Osteocyte (in vitro differentiated cells): ENCODE results near the gene CASP3. TPM values are rescaled to one million over a fixed set of nuclear protein-coding genes. Genes with fewer than 3 reads are reported as not detected.
"Not testable (repeated sequence)": the region's sequence is repeated elsewhere in the genome, so short reads cannot be mapped to it uniquely, and the experiment has no call there.

Source experiments
- DNase-seq: peaks from one replicate; pipeline ENCODE4 v3.0.0; 2021; ENCODE audit warnings: mixed read lengths; ENCODE audit not compliant: unreplicated experiment; ENCODE audit errors: extremely low spot score
- H3K27ac Mint-ChIP-seq: one replicate; pipeline ENCODE4 v1.8.0; 2021; ENCODE audit warnings: mild to moderate bottlenecking, mixed read lengths; ENCODE audit not compliant: unreplicated experiment
- H3K27me3 Mint-ChIP-seq: one replicate; pipeline ENCODE4 v1.8.0; 2021; ENCODE audit warnings: mixed read lengths; ENCODE audit not compliant: unreplicated experiment
- H3K36me3 Mint-ChIP-seq: one replicate; pipeline ENCODE4 v1.8.0; 2021; ENCODE audit warnings: mixed read lengths; ENCODE audit not compliant: unreplicated experiment
- H3K4me1 Mint-ChIP-seq: one replicate; pipeline ENCODE4 v1.8.0; 2021; ENCODE audit warnings: mixed read lengths; ENCODE audit not compliant: unreplicated experiment
- H3K4me3 Mint-ChIP-seq: one replicate; pipeline ENCODE4 v1.8.0; 2021; ENCODE audit warnings: mild to moderate bottlenecking, moderate library complexity, mixed read lengths; ENCODE audit not compliant: unreplicated experiment
- H3K9me3 Mint-ChIP-seq: one replicate; pipeline ENCODE4 v1.8.0; 2021; ENCODE audit warnings: mixed read lengths; ENCODE audit not compliant: unreplicated experiment
- total RNA-seq: library from RNA; stranded (reverse); gene quantifications from 2 replicates; pipeline ENCODE4 v1.2.1, GENCODE V29; 2021
- TF ChIP-seq, protein P1 (sequence below): fragments of 200-600 bp; sonication (generic); IDR thresholded peaks from 2 replicates; pipeline ENCODE4 v1.5.0; 2021; ENCODE audit warnings: antibody characterized with exemption, mild to moderate bottlenecking, moderate library complexity

CASP3 gene
- total RNA-seq, 1 donor from 2014 or later = 28.2 TPM

DNA sequence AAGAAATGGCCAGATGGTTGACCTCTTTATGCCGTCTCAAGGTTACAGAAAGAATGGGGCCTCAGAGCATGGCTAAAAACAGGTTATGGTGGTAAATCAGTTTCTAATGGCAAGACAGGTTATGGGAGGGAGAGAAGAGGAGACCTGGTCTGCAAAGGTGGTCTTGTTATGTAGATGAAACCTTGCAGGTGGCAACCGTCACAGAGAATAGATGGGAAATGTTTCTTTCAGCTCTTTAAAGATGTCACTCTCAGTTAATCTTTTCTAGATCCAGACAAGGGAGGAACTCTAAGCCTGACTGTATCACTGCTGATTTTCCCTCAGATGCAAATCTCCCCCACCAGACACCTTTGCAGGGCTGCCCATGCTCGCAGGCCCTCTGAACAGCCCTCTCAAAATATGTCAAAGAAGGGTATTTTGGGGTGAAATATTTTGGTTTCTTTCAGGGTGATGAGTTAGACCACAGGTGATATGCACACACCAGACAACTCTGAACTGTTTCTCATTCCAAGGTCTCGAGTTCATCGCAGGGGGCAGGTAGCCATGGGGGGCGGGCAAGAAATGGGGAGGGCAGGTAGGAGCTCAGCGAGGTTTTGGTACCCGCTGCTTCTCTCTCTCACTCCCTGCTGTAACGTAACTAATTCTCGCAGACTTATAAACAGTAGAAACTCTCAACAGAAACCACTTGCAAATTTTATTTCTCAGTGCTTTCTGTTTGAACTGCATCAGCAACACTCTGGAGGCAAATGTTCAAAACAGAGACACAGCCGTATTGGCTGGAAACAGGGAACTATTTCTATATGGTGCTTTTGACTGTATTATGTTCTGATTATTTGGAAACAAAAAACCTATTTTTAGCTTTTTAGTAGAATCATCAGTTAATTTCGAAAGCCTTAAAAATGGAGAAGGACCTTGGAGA, 32.4 kb downstream of the CASP3 start:
- peaks cover 4% of the 10 kb centered on the region for H3K9me3 Mint-ChIP-seq
- H3K27me3 Mint-ChIP-seq = no peaks in the 10 kb centered on the region
- H3K4me1 Mint-ChIP-seq = no peaks in the 10 kb centered on the region
- H3K4me3 Mint-ChIP-seq = no peak overlapping the region
- H3K27ac Mint-ChIP-seq = no peak overlapping the region
- TF ChIP-seq, protein P1, sequence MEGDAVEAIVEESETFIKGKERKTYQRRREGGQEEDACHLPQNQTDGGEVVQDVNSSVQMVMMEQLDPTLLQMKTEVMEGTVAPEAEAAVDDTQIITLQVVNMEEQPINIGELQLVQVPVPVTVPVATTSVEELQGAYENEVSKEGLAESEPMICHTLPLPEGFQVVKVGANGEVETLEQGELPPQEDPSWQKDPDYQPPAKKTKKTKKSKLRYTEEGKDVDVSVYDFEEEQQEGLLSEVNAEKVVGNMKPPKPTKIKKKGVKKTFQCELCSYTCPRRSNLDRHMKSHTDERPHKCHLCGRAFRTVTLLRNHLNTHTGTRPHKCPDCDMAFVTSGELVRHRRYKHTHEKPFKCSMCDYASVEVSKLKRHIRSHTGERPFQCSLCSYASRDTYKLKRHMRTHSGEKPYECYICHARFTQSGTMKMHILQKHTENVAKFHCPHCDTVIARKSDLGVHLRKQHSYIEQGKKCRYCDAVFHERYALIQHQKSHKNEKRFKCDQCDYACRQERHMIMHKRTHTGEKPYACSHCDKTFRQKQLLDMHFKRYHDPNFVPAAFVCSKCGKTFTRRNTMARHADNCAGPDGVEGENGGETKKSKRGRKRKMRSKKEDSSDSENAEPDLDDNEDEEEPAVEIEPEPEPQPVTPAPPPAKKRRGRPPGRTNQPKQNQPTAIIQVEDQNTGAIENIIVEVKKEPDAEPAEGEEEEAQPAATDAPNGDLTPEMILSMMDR = no peak
- DNase-seq = no peak
- H3K36me3 Mint-ChIP-seq = no peaks in the 10 kb centered on the region

GRCh38 chr4:184616168-184616567, 33.1 kb downstream of the CASP3 start:
- H3K9me3 Mint-ChIP-seq, DNase-seq, H3K4me3 Mint-ChIP-seq, H3K4me1 Mint-ChIP-seq, H3K27ac Mint-ChIP-seq, H3K36me3 Mint-ChIP-seq, H3K27me3 Mint-ChIP-seq: not testable (repeated sequence)

GRCh38 chr4:184614509-184614908, 34.7 kb downstream of the CASP3 start:
- TF ChIP-seq, protein P1 = no peak
- H3K27me3 Mint-ChIP-seq = no peaks in the 10 kb centered on the region
- no peak overlapping the region for H3K4me3 Mint-ChIP-seq
- H3K9me3 Mint-ChIP-seq = peaks cover 4% of the 10 kb centered on the region
- H3K36me3 Mint-ChIP-seq = no peaks in the 10 kb centered on the region
- H3K4me1 Mint-ChIP-seq = no peaks in the 10 kb centered on the region
- DNase-seq = no peak
- H3K27ac Mint-ChIP-seq = no peak overlapping the region

DNA sequence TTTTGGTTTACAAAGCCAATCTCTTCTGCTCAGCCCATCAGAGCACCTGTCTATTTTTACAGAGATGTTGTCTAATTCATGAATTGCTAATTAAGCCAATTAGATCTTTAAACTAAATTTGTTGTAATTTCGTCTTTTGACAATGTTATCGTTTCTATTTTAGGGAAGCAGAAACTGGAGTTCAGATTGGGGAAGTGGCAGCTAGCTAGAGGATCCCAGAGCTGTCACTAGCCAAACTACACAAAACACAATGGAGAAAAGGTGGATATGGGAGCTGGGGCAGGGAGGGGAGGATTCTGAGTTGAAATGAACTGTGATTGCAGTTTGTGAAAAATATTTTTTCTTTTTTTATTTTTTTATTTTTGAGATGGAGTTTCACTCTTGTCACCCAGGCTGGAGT, 35.8 kb downstream of the CASP3 start:
- Mint-ChIP-seq H3K9me3 (peaks cover 4% of the 10 kb centered on the region), H3K4me1 (no peaks in the 10 kb centered on the region), H3K4me3 (no peak overlapping the region), H3K36me3 (no peaks in the 10 kb centered on the region), H3K27me3 (no peaks in the 10 kb centered on the region), H3K27ac (no peak overlapping the region)
- DNase-seq = no peak
- TF ChIP-seq, protein P1 = no peak

- Mint-ChIP-seq H3K4me3 (no peak overlapping the region), H3K36me3 (no peaks in the 10 kb centered on the region), H3K27me3 (no peaks in the 10 kb centered on the region), H3K4me1 (no peaks in the 10 kb centered on the region), H3K27ac (no peak overlapping the region), H3K9me3 (peaks cover 4% of the 10 kb centered on the region)
- TF ChIP-seq, protein P1 = no peak
- no peak for DNase-seq
Observed at GRCh38 chr4:184612074-184612473, 37.2 kb downstream of the CASP3 start.

DNA sequence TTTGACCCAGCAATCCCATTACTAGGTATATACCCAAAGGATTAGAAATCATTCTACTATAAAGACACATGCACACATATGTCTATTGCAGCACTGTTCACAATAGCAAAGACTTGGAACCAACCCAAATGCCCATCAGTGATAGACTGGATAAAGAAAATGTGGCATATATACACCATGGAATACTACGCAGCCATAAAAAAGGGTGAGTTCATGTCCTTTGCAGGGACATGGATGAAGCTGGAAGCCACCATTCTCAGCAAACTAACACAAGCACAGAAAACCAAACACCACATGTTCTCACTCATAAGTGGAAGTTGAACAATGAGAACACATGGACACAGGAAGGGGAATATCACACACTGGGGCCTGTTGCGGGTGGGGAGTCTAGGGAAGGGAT, 41.8 kb downstream of the CASP3 start:
- H3K36me3 Mint-ChIP-seq, H3K27me3 Mint-ChIP-seq, DNase-seq, H3K4me1 Mint-ChIP-seq, H3K27ac Mint-ChIP-seq, H3K4me3 Mint-ChIP-seq: not testable (repeated sequence)
- H3K9me3 Mint-ChIP-seq = peaks cover 13% of the 10 kb centered on the region

GRCh38 chr4:184602857-184603256, 46.4 kb downstream of the CASP3 start:
- peaks cover 13% of the 10 kb centered on the region for H3K9me3 Mint-ChIP-seq
- not testable (repeated sequence) for H3K36me3 Mint-ChIP-seq, DNase-seq, H3K4me1 Mint-ChIP-seq, H3K4me3 Mint-ChIP-seq, H3K27ac Mint-ChIP-seq
- H3K27me3 Mint-ChIP-seq = peaks cover 11% of the 10 kb centered on the region

DNA sequence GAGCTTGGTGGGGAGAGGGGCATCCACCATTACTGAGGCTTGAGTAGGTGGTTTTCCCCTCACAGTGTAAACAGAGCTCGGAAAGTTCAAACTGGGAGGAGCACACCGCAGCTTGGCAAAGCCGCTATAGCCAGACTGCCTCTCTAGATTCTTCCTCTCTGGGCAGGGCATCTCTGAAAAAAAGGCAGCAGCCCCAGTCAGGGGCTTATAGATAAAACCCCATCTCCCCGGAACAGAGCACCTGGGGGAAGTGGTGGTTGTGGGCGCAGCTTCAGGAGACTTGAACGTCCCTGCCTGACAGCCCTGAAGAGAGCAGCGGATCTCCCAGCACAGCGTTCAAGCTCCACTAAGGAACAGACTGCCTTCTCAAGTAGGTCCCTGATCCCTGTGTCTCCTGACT, 48.3 kb downstream of the CASP3 start:
- not testable (repeated sequence) for H3K27ac Mint-ChIP-seq, H3K4me3 Mint-ChIP-seq
- H3K9me3 Mint-ChIP-seq = peaks cover 11% of the 10 kb centered on the region

More for the DNA sequence above, 48.3 kb downstream of the CASP3 start:
- H3K27me3 Mint-ChIP-seq = peaks cover 11% of the 10 kb centered on the region
- not testable (repeated sequence) for H3K36me3 Mint-ChIP-seq, DNase-seq, H3K4me1 Mint-ChIP-seq
